ENCODE data around the gene CHD1L.

CHD1L gene

DNA sequence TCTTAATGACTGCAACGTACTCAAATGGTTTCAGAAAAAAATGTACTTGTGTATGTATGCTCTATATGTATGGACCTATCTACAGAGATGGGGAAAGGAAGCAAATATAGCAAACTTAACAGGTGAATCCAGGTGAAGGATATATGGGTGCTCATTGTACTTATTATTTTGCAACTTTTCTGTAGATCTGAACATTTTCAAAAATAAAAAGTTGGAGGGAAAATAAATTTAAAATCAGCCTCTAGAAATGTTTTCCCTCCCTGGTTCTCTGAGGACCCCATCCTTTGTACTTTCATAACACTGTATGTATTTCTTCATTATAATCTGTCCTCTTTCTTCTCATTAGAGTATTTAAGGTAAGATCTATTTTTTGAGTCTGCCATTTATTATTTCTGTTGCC lies 35.3 kb upstream of the CHD1L start:
- no peaks in the 10 kb centered on the region for H3K36me3 ChIP-seq (ENCODE audit: control insufficient read depth, insufficient read depth, low read length)
- TF ChIP-seq, protein P1, sequence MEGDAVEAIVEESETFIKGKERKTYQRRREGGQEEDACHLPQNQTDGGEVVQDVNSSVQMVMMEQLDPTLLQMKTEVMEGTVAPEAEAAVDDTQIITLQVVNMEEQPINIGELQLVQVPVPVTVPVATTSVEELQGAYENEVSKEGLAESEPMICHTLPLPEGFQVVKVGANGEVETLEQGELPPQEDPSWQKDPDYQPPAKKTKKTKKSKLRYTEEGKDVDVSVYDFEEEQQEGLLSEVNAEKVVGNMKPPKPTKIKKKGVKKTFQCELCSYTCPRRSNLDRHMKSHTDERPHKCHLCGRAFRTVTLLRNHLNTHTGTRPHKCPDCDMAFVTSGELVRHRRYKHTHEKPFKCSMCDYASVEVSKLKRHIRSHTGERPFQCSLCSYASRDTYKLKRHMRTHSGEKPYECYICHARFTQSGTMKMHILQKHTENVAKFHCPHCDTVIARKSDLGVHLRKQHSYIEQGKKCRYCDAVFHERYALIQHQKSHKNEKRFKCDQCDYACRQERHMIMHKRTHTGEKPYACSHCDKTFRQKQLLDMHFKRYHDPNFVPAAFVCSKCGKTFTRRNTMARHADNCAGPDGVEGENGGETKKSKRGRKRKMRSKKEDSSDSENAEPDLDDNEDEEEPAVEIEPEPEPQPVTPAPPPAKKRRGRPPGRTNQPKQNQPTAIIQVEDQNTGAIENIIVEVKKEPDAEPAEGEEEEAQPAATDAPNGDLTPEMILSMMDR (IDR thresholded peaks at IDR 0.05; ENCODE audit: insufficient read depth, low read length, poor library complexity, severe bottlenecking), result no peak
- no peak for DNase-seq (ENCODE audit: extremely low read depth, insufficient read length)
- no peak overlapping the region for H3K4me3 ChIP-seq (replicated peaks; ENCODE audit: low read depth, low read length)
- H3K27me3 ChIP-seq (replicated peaks; ENCODE audit: control insufficient read depth, insufficient read depth, low read length), result no peaks in the 10 kb centered on the region

GRCh38 chr1:147208619-147209018 lies 33.9 kb upstream of the CHD1L start:
- Histone ChIP-seq H3K4me3 (replicated peaks; ENCODE audit: low read depth, low read length) (no peak overlapping the region), H3K36me3 (ENCODE audit: control insufficient read depth, insufficient read depth, low read length) (no peaks in the 10 kb centered on the region), H3K27me3 (replicated peaks; ENCODE audit: control insufficient read depth, insufficient read depth, low read length) (no peaks in the 10 kb centered on the region)
- no peak for DNase-seq (ENCODE audit: extremely low read depth, insufficient read length)
- TF ChIP-seq, protein P1 (IDR thresholded peaks at IDR 0.05; ENCODE audit: insufficient read depth, low read length, poor library complexity, severe bottlenecking), result no peak

- Histone ChIP-seq H3K27me3 (replicated peaks; ENCODE audit: control insufficient read depth, insufficient read depth, low read length) (no peaks in the 10 kb centered on the region), H3K36me3 (ENCODE audit: control insufficient read depth, insufficient read depth, low read length) (no peaks in the 10 kb centered on the region), H3K4me3 (replicated peaks; ENCODE audit: low read depth, low read length) (no peak overlapping the region)
- DNase-seq (ENCODE audit: extremely low read depth, insufficient read length), result no peak
- TF ChIP-seq, protein P1 (IDR thresholded peaks at IDR 0.05; ENCODE audit: insufficient read depth, low read length, poor library complexity, severe bottlenecking), result no peak
Observed at GRCh38 chr1:147209825-147210821, 32.4 kb upstream of the CHD1L start.

DNA sequence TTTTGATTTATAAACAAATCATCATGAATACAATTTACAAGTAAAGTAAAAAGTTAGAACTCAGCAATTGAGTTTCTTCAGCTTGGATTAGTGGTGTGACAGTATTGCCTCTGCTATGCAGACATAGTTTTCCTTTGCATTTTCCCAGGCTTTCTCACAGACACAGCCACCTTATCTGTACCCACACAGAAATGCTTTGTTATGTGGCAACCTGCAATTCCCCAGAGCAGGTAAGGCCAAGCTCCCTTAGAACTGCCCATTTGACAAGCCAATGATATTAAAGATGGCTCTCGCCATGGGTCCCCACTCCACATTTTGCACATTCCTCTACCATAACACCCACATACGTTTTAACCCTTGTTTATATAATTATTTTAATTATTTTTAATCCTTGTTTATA lies 31.5 kb upstream of the CHD1L start:
- Histone ChIP-seq H3K27me3 (replicated peaks; ENCODE audit: control insufficient read depth, insufficient read depth, low read length) (no peaks in the 10 kb centered on the region), H3K4me3 (replicated peaks; ENCODE audit: low read depth, low read length) (no peak overlapping the region), H3K36me3 (ENCODE audit: control insufficient read depth, insufficient read depth, low read length) (no peaks in the 10 kb centered on the region)
- TF ChIP-seq, protein P1 (IDR thresholded peaks at IDR 0.05; ENCODE audit: insufficient read depth, low read length, poor library complexity, severe bottlenecking), result no peak
- no peak for DNase-seq (ENCODE audit: extremely low read depth, insufficient read length)

GRCh38 chr1:147211577-147211976 lies 30.9 kb upstream of the CHD1L start:
- Histone ChIP-seq H3K4me3 (replicated peaks; ENCODE audit: low read depth, low read length) (no peak overlapping the region), H3K36me3 (ENCODE audit: control insufficient read depth, insufficient read depth, low read length) (no peaks in the 10 kb centered on the region), H3K27me3 (replicated peaks; ENCODE audit: control insufficient read depth, insufficient read depth, low read length) (no peaks in the 10 kb centered on the region)
- TF ChIP-seq, protein P1 (IDR thresholded peaks at IDR 0.05; ENCODE audit: insufficient read depth, low read length, poor library complexity, severe bottlenecking), result no peak
- no peak for DNase-seq (ENCODE audit: extremely low read depth, insufficient read length)
